ENCODE results near the gene IQGAP1. TPM values are rescaled to one million over a fixed set of nuclear protein-coding genes. Genes with fewer than 3 reads are reported as not detected.

Gene IQGAP1
- total RNA-seq, 2 donors from 2014 or later = 79.6 to 92.9 TPM

DNA sequence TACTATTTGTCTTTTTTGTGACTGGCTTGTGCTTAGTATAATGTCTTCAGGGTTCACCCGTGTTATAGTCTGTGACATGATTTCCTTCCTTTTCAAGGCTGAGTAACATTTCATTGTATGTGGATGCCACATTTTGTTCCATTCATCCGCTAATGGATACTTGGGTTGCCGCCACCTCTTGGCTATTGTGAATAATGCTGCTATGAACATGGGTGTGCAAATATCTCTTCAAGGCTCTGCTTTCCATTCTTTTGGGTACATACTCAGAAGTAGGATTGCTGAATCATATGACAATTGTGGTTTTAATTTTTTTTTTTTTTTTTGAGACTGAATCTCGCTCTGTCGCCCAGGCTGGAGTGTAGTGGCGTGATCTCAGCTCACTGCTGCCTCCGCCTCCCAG, 157.1 kb downstream of the IQGAP1 start:
- no peaks in the 10 kb centered on the region for H3K27me3 ChIP-seq
- 89 to 95% methylated on average over 7 of the region's 7 CpGs for WGBS, 2 donors
- no peaks in the 10 kb centered on the region for H3K9me3 ChIP-seq
- TF ChIP-seq, protein P1, sequence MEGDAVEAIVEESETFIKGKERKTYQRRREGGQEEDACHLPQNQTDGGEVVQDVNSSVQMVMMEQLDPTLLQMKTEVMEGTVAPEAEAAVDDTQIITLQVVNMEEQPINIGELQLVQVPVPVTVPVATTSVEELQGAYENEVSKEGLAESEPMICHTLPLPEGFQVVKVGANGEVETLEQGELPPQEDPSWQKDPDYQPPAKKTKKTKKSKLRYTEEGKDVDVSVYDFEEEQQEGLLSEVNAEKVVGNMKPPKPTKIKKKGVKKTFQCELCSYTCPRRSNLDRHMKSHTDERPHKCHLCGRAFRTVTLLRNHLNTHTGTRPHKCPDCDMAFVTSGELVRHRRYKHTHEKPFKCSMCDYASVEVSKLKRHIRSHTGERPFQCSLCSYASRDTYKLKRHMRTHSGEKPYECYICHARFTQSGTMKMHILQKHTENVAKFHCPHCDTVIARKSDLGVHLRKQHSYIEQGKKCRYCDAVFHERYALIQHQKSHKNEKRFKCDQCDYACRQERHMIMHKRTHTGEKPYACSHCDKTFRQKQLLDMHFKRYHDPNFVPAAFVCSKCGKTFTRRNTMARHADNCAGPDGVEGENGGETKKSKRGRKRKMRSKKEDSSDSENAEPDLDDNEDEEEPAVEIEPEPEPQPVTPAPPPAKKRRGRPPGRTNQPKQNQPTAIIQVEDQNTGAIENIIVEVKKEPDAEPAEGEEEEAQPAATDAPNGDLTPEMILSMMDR (IDR thresholded peaks at IDR 0.05) = no peak
- no peak for TF ChIP-seq POLR2A (IDR thresholded peaks at IDR 0.05)
- DNase-seq (no peak), ATAC-seq (no peak)
- H3K4me3 ChIP-seq = no peak overlapping the region
- intact Hi-C loops (cut with DNase I) = no loop called here
- H3K27ac ChIP-seq = no peak overlapping the region
- no peaks in the 10 kb centered on the region for H3K36me3 ChIP-seq (replicated peaks in 1 of 2; ENCODE audit: insufficient read depth in 1 of 2, low read depth in 2 of 2)
- H3K4me1 ChIP-seq = peaks cover 7% of the 10 kb centered on the region

DNA sequence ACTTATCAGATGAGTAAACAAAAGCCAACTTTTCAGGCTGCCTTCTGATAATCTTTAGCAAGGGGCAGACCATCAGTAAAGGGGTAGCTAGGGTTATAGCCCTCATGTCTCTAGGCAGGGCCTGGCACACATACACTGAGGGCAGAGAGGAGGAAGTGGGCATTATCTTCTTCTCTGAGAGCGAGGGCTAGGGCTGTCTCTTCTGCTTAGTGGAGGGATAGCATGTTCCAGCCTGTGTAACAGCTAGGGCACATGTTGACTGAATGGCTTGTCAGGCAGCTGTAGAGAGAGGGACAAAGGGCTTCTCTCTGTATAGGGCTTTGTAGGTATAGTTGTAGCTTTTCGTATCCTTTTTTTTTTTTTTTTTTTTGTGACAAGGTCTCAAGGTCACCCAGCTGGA, 159.5 kb downstream of the IQGAP1 start:
- WGBS, 2 donors = 49 to 86% methylated on average over 2 of the region's 2 CpGs
- Histone ChIP-seq H3K27me3 (no peaks in the 10 kb centered on the region), H3K27ac (no peak overlapping the region), H3K9me3 (no peaks in the 10 kb centered on the region), H3K4me3 (no peak overlapping the region), H3K4me1 (peaks cover 14% of the 10 kb centered on the region), H3K36me3 (replicated peaks in 1 of 2; ENCODE audit: insufficient read depth in 1 of 2, low read depth in 2 of 2) (no peaks in the 10 kb centered on the region)
- TF ChIP-seq, protein P1 (IDR thresholded peaks at IDR 0.05) = no peak
- TF ChIP-seq POLR2A (IDR thresholded peaks at IDR 0.05) = no peak
- DNase-seq (no peak), ATAC-seq (no peak)
- intact Hi-C loops (cut with DNase I) = no loop called here

DNA sequence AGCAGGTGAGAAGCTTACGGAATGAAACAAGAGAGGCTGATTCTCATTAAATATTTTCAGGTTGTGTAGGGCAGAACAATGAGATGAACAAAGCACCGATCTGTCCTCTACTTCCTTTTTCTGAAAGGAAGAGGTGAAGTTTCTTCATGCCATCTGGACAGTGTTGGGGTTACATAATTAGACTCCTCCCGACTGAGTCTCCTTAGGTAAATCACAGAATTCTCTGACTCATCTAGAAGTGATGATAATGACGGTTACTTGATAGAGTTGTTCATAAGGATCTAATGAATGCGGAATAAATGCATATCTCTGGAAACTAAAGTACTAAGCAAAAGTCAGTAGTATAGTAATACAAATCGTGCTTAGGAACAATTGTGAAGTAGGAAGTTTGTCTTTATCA, 162.9 kb downstream of the IQGAP1 start:
- Histone ChIP-seq H3K4me3 (no peak overlapping the region), H3K27ac (no peak overlapping the region), H3K36me3 (replicated peaks in 1 of 2; ENCODE audit: insufficient read depth in 1 of 2, low read depth in 2 of 2) (no peaks in the 10 kb centered on the region), H3K4me1 (peaks cover 28% of the 10 kb centered on the region), H3K9me3 (no peaks in the 10 kb centered on the region), H3K27me3 (no peaks in the 10 kb centered on the region)
- 78 to 89% methylated on average over 6 of the region's 6 CpGs for WGBS, 2 donors
- no peak for TF ChIP-seq POLR2A (IDR thresholded peaks at IDR 0.05)
- TF ChIP-seq, protein P1 (IDR thresholded peaks at IDR 0.05) = no peak
- DNase-seq (no peak), ATAC-seq (no peak)
- intact Hi-C loops (cut with DNase I) = no loop called here

Small RNA genes within 50 kb of the gene (small RNA-seq; reads per million reads assigned to genes)
- gene NDUFA3P4 = not detected

Other genes starting within 250 kb of the IQGAP1 start
- 10 to 100 TPM; 42.8 to 63.9 TPM for gene SEMA4B, start 186.9 kb upstream of the IQGAP1 start, total RNA-seq
- 10 to 100 TPM; 36.6 to 59.0 TPM for gene CIB1, start 154.3 kb upstream of the IQGAP1 start, total RNA-seq
- gene GDPGP1, start 154.0 kb upstream of the IQGAP1 start, total RNA-seq = 1 to 10 TPM in 1 of 2 donors, under 1 TPM in 1; 0.33 to 5.2 TPM
- gene TTLL13, start 138.7 kb upstream of the IQGAP1 start, total RNA-seq = not detected
- 10 to 100 TPM; 27.4 to 27.8 TPM for gene NGRN, start 122.6 kb upstream of the IQGAP1 start, total RNA-seq
- 1 to 10 TPM; 5.7 to 9.6 TPM for gene ZNF774, start 36.0 kb upstream of the IQGAP1 start, total RNA-seq
- gene CRTC3, start 141.7 kb downstream of the IQGAP1 start, total RNA-seq = 10 to 100 TPM; 10.5 to 13.0 TPM